ENCODE measurements around the gene CFAP221.
"Not testable (repeated sequence)": the region's sequence is repeated elsewhere in the genome, so short reads cannot be mapped to it uniquely, and the experiment has no call there.

CFAP221 gene

DNA sequence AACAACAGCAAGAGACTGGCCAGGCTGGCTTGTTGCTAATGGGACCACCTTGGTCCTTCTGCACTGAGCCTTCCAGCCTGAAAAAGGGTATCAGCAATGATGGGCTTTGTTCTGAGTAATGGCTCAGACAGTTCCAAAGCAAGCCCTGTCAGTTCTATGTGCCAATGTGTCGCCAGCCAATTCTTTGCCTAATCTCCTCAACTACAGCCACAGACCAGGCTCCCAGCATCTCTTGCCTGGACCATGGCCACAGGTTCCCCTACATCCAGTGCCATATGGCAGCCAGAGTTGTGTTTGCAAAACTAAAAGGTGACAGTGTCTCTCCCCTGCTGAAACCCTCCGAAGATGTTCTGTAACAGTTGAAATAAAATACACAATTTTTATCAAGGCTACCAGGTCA lies 73.2 kb downstream of the CFAP221 start:
- in situ Hi-C loops (cut with MboI; ENCODE audit: low pct_unique_long_range_greater_than_20kb, low sequenced_read_pairs, unreplicated experiment): no loop called here
- TF ChIP-seq, protein P1, sequence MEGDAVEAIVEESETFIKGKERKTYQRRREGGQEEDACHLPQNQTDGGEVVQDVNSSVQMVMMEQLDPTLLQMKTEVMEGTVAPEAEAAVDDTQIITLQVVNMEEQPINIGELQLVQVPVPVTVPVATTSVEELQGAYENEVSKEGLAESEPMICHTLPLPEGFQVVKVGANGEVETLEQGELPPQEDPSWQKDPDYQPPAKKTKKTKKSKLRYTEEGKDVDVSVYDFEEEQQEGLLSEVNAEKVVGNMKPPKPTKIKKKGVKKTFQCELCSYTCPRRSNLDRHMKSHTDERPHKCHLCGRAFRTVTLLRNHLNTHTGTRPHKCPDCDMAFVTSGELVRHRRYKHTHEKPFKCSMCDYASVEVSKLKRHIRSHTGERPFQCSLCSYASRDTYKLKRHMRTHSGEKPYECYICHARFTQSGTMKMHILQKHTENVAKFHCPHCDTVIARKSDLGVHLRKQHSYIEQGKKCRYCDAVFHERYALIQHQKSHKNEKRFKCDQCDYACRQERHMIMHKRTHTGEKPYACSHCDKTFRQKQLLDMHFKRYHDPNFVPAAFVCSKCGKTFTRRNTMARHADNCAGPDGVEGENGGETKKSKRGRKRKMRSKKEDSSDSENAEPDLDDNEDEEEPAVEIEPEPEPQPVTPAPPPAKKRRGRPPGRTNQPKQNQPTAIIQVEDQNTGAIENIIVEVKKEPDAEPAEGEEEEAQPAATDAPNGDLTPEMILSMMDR (IDR thresholded peaks at IDR 0.05; ENCODE audit: extremely low read depth, insufficient read depth, missing control alignments): no peak
- DNase-seq (ENCODE audit: low spot score): no peak

GRCh38 chr2:119618725-119619124 lies 74.5 kb downstream of the CFAP221 start:
- in situ Hi-C loops (cut with MboI; ENCODE audit: low pct_unique_long_range_greater_than_20kb, low sequenced_read_pairs, unreplicated experiment); DNase-seq (ENCODE audit: low spot score): not testable (repeated sequence)

- in situ Hi-C loops (cut with MboI; ENCODE audit: low pct_unique_long_range_greater_than_20kb, low sequenced_read_pairs, unreplicated experiment): no loop called here
- no peak for DNase-seq (ENCODE audit: low spot score)
- TF ChIP-seq, protein P1 (IDR thresholded peaks at IDR 0.05; ENCODE audit: extremely low read depth, insufficient read depth, missing control alignments): no peak
Observed at GRCh38 chr2:119625226-119625625, 81.0 kb downstream of the CFAP221 start.

- DNase-seq (ENCODE audit: low spot score): no peak
- in situ Hi-C loops (cut with MboI; ENCODE audit: low pct_unique_long_range_greater_than_20kb, low sequenced_read_pairs, unreplicated experiment): no loop called here
- TF ChIP-seq, protein P1 (IDR thresholded peaks at IDR 0.05; ENCODE audit: extremely low read depth, insufficient read depth, missing control alignments): no peak
Observed at GRCh38 chr2:119629323-119629825, 85.1 kb downstream of the CFAP221 start.

- in situ Hi-C loops (cut with MboI; ENCODE audit: low pct_unique_long_range_greater_than_20kb, low sequenced_read_pairs, unreplicated experiment): no loop called here
- TF ChIP-seq, protein P1 (IDR thresholded peaks at IDR 0.05; ENCODE audit: extremely low read depth, insufficient read depth, missing control alignments): no peak
- no peak for DNase-seq (ENCODE audit: low spot score)
Observed at GRCh38 chr2:119630121-119630520, 85.9 kb downstream of the CFAP221 start.

GRCh38 chr2:119637371-119637770 lies 93.1 kb downstream of the CFAP221 start:
- in situ Hi-C loops (cut with MboI; ENCODE audit: low pct_unique_long_range_greater_than_20kb, low sequenced_read_pairs, unreplicated experiment): no loop called here

DNA sequence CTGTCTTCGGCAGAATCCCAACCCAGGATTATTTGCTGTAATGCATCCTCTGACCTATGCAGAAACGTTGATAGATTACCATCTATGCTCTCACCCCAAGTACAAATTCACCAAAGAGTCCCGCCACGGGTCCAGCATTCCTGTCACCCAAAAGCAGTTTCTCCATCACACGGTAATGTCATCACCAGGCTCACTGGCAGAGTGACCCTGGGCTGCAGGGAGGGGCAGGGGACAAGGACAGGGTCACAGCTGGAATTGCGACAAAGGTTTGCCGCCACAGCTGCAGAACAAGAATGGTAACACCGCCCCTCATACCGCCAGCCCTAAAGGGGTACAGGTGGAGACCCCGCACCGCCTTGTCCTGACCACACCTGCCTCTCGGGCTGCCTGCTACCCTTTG lies 94.0 kb downstream of the CFAP221 start:
- TF ChIP-seq, protein P1 (IDR thresholded peaks at IDR 0.05; ENCODE audit: extremely low read depth, insufficient read depth, missing control alignments): no peak
- in situ Hi-C loops (cut with MboI; ENCODE audit: low pct_unique_long_range_greater_than_20kb, low sequenced_read_pairs, unreplicated experiment): no loop called here
- no peak for DNase-seq (ENCODE audit: low spot score)

More at GRCh38 chr2:119637371-119637770, 93.1 kb downstream of the CFAP221 start:
- TF ChIP-seq, protein P1 (IDR thresholded peaks at IDR 0.05; ENCODE audit: extremely low read depth, insufficient read depth, missing control alignments): no peak
- DNase-seq (ENCODE audit: low spot score): no peak

Measured in GM13977 (cell line).